ENCODE data around the gene SLC35B2. TPM values are rescaled to one million over a fixed set of nuclear protein-coding genes. Genes with fewer than 3 reads are reported as not detected.

The SLC35B2 gene
- polyA plus RNA-seq, 3 donors, result 17.4 to 54.0 (median 30.6) TPM

DNA sequence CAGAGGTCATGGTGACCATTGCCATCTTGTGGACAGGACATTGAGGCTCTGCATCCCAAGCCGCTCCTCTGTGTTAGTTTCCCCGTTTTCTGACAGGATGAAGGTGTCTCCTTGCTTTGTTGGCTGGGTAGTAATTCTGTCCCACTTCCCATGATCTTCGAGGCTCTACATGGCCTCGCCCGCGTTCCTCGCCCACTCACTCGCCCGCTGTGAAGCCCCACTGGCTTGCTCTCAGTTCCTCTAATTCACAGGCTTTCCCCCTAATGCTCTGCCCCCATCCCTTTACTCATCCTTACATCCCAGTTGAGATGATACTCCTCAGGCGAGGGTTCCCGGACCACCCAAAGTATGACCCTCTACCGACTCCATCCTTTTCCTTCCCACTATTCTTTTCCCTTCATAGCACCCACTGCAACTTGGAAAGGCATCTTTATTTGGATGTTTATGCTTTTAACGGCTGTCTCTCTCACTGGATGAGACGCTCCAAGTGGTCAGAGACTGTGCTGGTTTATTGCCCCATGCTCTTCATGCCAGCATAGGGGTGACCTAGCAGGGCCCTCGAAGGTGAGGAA lies 511 bp upstream of the SLC35B2 start:
- peak overlapping the region; percentile 79 to 87 for H3K4me3 Mint-ChIP-seq
- peaks cover 64% of the 10 kb centered on the region for H3K4me1 Mint-ChIP-seq
- H3K27ac Mint-ChIP-seq, result peak overlapping the region; percentile 83 to 97 (median 91)
- intact Hi-C loops (cut with micrococcal nuclease), result loop anchor here (5.0 kb wide), 3 partner anchors 36 to 161 kb away; partner anchors contain the start of gene SLC29A1 (in 2 of the 2)
- no peak for DNase-seq
- Histone ChIP-seq H3K36me3 (replicated peaks in 1 of 2; ENCODE audit: control insufficient read depth in 1 of 2, insufficient read depth in 2 of 2, low read length in 2 of 2) (peaks cover 68 to 81% of the 10 kb centered on the region in 2 donors), H3K4me3 (replicated peaks in 1 of 3; ENCODE audit: low read depth in 2 of 3, low read length in 3 of 3) (peak overlapping the region; percentile 24 to 85 (median 29)), H3K9ac (ENCODE audit: insufficient read depth, low read length, poor library complexity, severe bottlenecking) (peak overlapping the region; percentile 77), H3K4me2 (replicated peaks; ENCODE audit: extremely low read depth, low read length, poor library complexity, severe bottlenecking) (peak overlapping the region; percentile 99), H2AFZ (ENCODE audit: insufficient read depth, low read depth, low read length, poor library complexity, severe bottlenecking) (no peak overlapping the region), H3K9me3 (replicated peaks in 1 of 2; ENCODE audit: control insufficient read depth in 1 of 2, insufficient read depth in 1 of 2, low read length in 2 of 2) (no peaks in the 10 kb centered on the region), H3K27ac (ENCODE audit: low read depth in 1 of 2, low read length in 2 of 2) (peak overlapping the region; percentile 66 to 69), H3K4me1 (ENCODE audit: control insufficient read depth in 1 of 2, insufficient read depth in 2 of 2, low read length in 2 of 2) (peaks cover 35 to 59% of the 10 kb centered on the region in 2 donors), H3K27me3 (ENCODE audit: control insufficient read depth in 2 of 2, insufficient read depth in 2 of 2, low read length in 2 of 2) (no peaks in the 10 kb centered on the region), H4K20me1 (ENCODE audit: insufficient read depth, low read length) (peaks cover 97% of the 10 kb centered on the region), H3K79me2 (ENCODE audit: insufficient read depth, low read length) (peaks cover 31% of the 10 kb centered on the region)
- peaks cover 72 to 77% of the 10 kb centered on the region in 2 donors for H3K36me3 Mint-ChIP-seq
- H3K27me3 Mint-ChIP-seq (ENCODE audit: low read depth in 3 of 3), result peaks cover 0 to 6% (median 2%) of the 10 kb centered on the region in 3 donors
- no peaks in the 10 kb centered on the region for H3K9me3 Mint-ChIP-seq
- TF ChIP-seq, protein P1, sequence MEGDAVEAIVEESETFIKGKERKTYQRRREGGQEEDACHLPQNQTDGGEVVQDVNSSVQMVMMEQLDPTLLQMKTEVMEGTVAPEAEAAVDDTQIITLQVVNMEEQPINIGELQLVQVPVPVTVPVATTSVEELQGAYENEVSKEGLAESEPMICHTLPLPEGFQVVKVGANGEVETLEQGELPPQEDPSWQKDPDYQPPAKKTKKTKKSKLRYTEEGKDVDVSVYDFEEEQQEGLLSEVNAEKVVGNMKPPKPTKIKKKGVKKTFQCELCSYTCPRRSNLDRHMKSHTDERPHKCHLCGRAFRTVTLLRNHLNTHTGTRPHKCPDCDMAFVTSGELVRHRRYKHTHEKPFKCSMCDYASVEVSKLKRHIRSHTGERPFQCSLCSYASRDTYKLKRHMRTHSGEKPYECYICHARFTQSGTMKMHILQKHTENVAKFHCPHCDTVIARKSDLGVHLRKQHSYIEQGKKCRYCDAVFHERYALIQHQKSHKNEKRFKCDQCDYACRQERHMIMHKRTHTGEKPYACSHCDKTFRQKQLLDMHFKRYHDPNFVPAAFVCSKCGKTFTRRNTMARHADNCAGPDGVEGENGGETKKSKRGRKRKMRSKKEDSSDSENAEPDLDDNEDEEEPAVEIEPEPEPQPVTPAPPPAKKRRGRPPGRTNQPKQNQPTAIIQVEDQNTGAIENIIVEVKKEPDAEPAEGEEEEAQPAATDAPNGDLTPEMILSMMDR (IDR thresholded peaks at IDR 0.05), result peak; percentile 56
- WGBS (ENCODE audit: insufficient coverage), result 33% methylated on average over 14 of the region's 15 CpGs

DNA sequence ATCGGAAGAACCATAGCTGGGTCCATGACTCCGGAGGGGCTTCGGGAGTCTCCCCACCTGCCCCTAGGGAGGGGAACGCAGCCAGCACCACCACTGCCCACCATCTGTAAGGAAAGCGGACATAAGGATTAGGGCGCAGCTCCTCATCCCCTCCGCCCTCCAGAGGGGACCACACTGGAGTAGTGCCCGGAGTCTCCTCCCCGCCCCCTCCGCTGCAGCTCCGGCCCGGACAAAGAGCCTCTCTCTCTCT lies 628 bp downstream of the SLC35B2 start:
- Mint-ChIP-seq H3K36me3 (peaks cover 73 to 77% of the 10 kb centered on the region in 2 donors), H3K4me1 (peaks cover 53% of the 10 kb centered on the region), H3K27me3 (ENCODE audit: low read depth in 3 of 3) (peaks cover 0 to 6% (median 2%) of the 10 kb centered on the region in 3 donors), H3K9me3 (no peaks in the 10 kb centered on the region), H3K4me3 (peak overlapping the region; percentile 79 to 84), H3K27ac (peak overlapping the region in 4 of 7 donors; percentile 50 to 78 (median 72))
- peaks cover 24 to 47% of the 10 kb centered on the region in 2 donors for H3K4me1 ChIP-seq (ENCODE audit: control insufficient read depth in 1 of 2, insufficient read depth in 2 of 2, low read length in 2 of 2)
- no peaks in the 10 kb centered on the region for H3K9me3 ChIP-seq (replicated peaks in 1 of 2; ENCODE audit: control insufficient read depth in 1 of 2, insufficient read depth in 1 of 2, low read length in 2 of 2)
- intact Hi-C loops (cut with micrococcal nuclease), result loop anchor here (5.0 kb wide), 3 partner anchors 34 to 159 kb away; partner anchors contain the start of gene SLC29A1 (in 2 of the 2)
- H3K9ac ChIP-seq (ENCODE audit: insufficient read depth, low read length, poor library complexity, severe bottlenecking), result peak overlapping the region; percentile 77
- H3K27me3 ChIP-seq (ENCODE audit: control insufficient read depth in 2 of 2, insufficient read depth in 2 of 2, low read length in 2 of 2), result no peaks in the 10 kb centered on the region
- H4K20me1 ChIP-seq (ENCODE audit: insufficient read depth, low read length), result peaks cover 94% of the 10 kb centered on the region
- DNase-seq, result no peak
- H3K27ac ChIP-seq (ENCODE audit: low read depth in 1 of 2, low read length in 2 of 2), result peak overlapping the region in 1 of 2 donors; percentile 2
- H3K4me2 ChIP-seq (replicated peaks; ENCODE audit: extremely low read depth, low read length, poor library complexity, severe bottlenecking), result peak overlapping the region; percentile 99
- 0% methylated on average over 10 of the region's 12 CpGs for WGBS (ENCODE audit: insufficient coverage)
- peak overlapping the region; percentile 57 for H2AFZ ChIP-seq (ENCODE audit: insufficient read depth, low read depth, low read length, poor library complexity, severe bottlenecking)
- H3K79me2 ChIP-seq (ENCODE audit: insufficient read depth, low read length), result peaks cover 20% of the 10 kb centered on the region
- TF ChIP-seq, protein P1 (IDR thresholded peaks at IDR 0.05), result no peak
- H3K36me3 ChIP-seq (replicated peaks in 1 of 2; ENCODE audit: control insufficient read depth in 1 of 2, insufficient read depth in 2 of 2, low read length in 2 of 2), result peaks cover 70 to 83% of the 10 kb centered on the region in 2 donors
- peak overlapping the region; percentile 49 to 85 (median 69) for H3K4me3 ChIP-seq (replicated peaks in 1 of 3; ENCODE audit: low read depth in 2 of 3, low read length in 3 of 3)

All from CD14-positive monocyte (primary cell).